Panc1 (cell line): ENCODE measurements around the gene PHF24. TPM values are rescaled to one million over a fixed set of nuclear protein-coding genes. Genes with fewer than 3 reads are reported as not detected.

Experiments used
- ATAC-seq: fragments of 200-7000 bp; cut with Tn5 transposase; 2 replicates; pipeline ENCODE4 v1.9.1; 2020; ENCODE audit warnings: mild to moderate bottlenecking, moderate library complexity
- BruUV-seq: library from RNA; stranded (reverse); fragments of 400-500 nt; replicated peaks from 2 replicates; lab custom pipeline; 2021; lab: Mats Ljungman, UMichigan
- CTCF ChIA-PET: fragments of 300-600 bp; sonication (Branson Sonifier 250); formaldehyde crosslinking; loops from one replicate; lab custom pipeline; 2022; ENCODE audit warnings: antibody characterized with exemption; lab: Charles Lee
- POLR2A ChIA-PET: fragments of 300-600 bp; sonication (Branson Sonifier 250); formaldehyde crosslinking; loops from one replicate; lab custom pipeline; 2022; ENCODE audit warnings: antibody characterized with exemption; lab: Charles Lee
- DNase-seq: peaks from one replicate; pipeline ENCODE4 v3.0.0-alpha.2; 2010; ENCODE audit warnings: low read depth, low spot score
- H3K27ac ChIP-seq: 2 replicates; pipeline ENCODE4 v1.5.1; 2011; ENCODE audit warnings: mild to moderate bottlenecking, low read length, inconsistent platforms
- H3K27me3 ChIP-seq: fragments of 200-500 bp; sonication (Bioruptor generic); 2 replicates; pipeline ENCODE4 v1.6.0; 2014; ENCODE audit warnings: low read length, inconsistent platforms; ENCODE audit not compliant: control insufficient read depth, insufficient read depth
- H3K36me3 ChIP-seq: fragments of 200-500 bp; sonication (Bioruptor generic); 2 replicates; pipeline ENCODE4 v1.5.1; 2014; ENCODE audit warnings: inconsistent platforms, mild to moderate bottlenecking, low read length, moderate library complexity; ENCODE audit not compliant: control insufficient read depth, insufficient read depth
- H3K4me1 ChIP-seq: 2 replicates; pipeline ENCODE4 v1.5.1; 2011; ENCODE audit warnings: inconsistent platforms, mild to moderate bottlenecking, low read length, moderate library complexity; ENCODE audit not compliant: control insufficient read depth, insufficient read depth
- H3K4me3 ChIP-seq, 2 experiments: 2 replicates each; pipeline ENCODE4 v1.5.1; 2011 to 2012; ENCODE audit warnings: low read depth in 2 of 2, low read length in 2 of 2, mild to moderate bottlenecking in 2 of 2, inconsistent platforms in 1 of 2, moderate library complexity in 1 of 2
- H3K9me3 ChIP-seq: fragments of 200-500 bp; sonication (Bioruptor generic); 2 replicates; pipeline ENCODE4 v1.5.1; 2014; ENCODE audit warnings: low read depth, mild to moderate bottlenecking, inconsistent platforms, low read length, moderate library complexity; ENCODE audit not compliant: control insufficient read depth, insufficient read depth
- POLR2AphosphoS5 ChIP-seq: IDR thresholded peaks from 2 replicates; pipeline ENCODE4 v1.6.1; 2012; ENCODE audit warnings: mild to moderate bottlenecking, low read depth, low read length, moderate library complexity
- SIN3A ChIP-seq: IDR thresholded peaks from 2 replicates; pipeline ENCODE4 v1.6.1; 2012; ENCODE audit warnings: low read depth, mild to moderate bottlenecking, low read length, moderate library complexity, borderline replicate concordance; ENCODE audit not compliant: insufficient read depth
- TCF7L2 ChIP-seq: IDR thresholded peaks from 2 replicates; pipeline ENCODE4 v1.6.1; 2011; ENCODE audit warnings: mild to moderate bottlenecking, low read depth, low read length, inconsistent platforms
- in situ Hi-C: cut with HindIII; loops from 2 replicates; pipeline ENCODE4 v1.10.0; 2016; ENCODE audit warnings: low sequenced_read_pairs, low pct_unique_long_range_greater_than_20kb
- intact Hi-C: fragments of 100-400 bp; cut with micrococcal nuclease; formaldehyde crosslinking; loops from one replicate; pipeline ENCODE4 v1.10.0; 2022; ENCODE audit not compliant: unreplicated experiment
- total RNA-seq: library from RNA; stranded (reverse); gene quantifications from one replicate; pipeline ENCODE4 v1.2.1, GENCODE V29; 2021; ENCODE audit not compliant: unreplicated experiment
- TF ChIP-seq, protein P1 (sequence below): fragments of 450-650 bp; IDR thresholded peaks from 2 replicates; pipeline ENCODE4 v1.5.1; 2017; ENCODE audit warnings: mild to moderate bottlenecking
- TF ChIP-seq, protein P2 (sequence below), 2 experiments: IDR thresholded peaks; 2 replicates each; pipeline ENCODE4 v1.6.1; 2011 to 2012; ENCODE audit warnings: low read depth in 2 of 2, control low read depth in 1 of 2, low read length in 1 of 2, mild to moderate bottlenecking in 1 of 2, moderate library complexity in 1 of 2; ENCODE audit not compliant: insufficient read depth in 1 of 2

PHF24 gene
- total RNA-seq, 1 experiment from 2014 or later = 0.08 TPM

DNA sequence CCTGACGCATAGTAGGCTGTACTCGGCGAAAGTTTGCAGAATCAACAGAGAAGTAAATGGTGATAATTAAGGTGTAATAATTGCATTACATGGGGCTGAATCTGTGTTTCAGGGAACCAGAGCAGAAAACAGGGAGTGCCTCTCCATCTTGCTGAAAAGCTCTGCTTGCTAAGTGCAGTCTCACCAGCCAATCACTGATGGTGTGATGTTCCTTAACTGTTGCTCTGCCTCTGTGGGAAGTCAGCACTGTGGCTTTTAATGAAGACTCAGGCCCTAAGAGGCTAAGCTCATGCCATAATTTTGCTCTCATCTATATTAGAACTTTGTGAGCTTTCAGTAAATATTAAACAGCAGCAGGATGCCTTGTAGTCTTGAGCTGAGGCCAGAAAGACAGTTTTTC lies 4.5 kb downstream of the PHF24 start:
- ATAC-seq (no peak), DNase-seq (no peak)
- no peaks in the 10 kb centered on the region for H3K36me3 ChIP-seq
- TF ChIP-seq POLR2AphosphoS5 (no peak), TCF7L2 (no peak), SIN3A (no peak)
- TF ChIP-seq, protein P1, sequence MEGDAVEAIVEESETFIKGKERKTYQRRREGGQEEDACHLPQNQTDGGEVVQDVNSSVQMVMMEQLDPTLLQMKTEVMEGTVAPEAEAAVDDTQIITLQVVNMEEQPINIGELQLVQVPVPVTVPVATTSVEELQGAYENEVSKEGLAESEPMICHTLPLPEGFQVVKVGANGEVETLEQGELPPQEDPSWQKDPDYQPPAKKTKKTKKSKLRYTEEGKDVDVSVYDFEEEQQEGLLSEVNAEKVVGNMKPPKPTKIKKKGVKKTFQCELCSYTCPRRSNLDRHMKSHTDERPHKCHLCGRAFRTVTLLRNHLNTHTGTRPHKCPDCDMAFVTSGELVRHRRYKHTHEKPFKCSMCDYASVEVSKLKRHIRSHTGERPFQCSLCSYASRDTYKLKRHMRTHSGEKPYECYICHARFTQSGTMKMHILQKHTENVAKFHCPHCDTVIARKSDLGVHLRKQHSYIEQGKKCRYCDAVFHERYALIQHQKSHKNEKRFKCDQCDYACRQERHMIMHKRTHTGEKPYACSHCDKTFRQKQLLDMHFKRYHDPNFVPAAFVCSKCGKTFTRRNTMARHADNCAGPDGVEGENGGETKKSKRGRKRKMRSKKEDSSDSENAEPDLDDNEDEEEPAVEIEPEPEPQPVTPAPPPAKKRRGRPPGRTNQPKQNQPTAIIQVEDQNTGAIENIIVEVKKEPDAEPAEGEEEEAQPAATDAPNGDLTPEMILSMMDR = no peak
- TF ChIP-seq, protein P2, sequence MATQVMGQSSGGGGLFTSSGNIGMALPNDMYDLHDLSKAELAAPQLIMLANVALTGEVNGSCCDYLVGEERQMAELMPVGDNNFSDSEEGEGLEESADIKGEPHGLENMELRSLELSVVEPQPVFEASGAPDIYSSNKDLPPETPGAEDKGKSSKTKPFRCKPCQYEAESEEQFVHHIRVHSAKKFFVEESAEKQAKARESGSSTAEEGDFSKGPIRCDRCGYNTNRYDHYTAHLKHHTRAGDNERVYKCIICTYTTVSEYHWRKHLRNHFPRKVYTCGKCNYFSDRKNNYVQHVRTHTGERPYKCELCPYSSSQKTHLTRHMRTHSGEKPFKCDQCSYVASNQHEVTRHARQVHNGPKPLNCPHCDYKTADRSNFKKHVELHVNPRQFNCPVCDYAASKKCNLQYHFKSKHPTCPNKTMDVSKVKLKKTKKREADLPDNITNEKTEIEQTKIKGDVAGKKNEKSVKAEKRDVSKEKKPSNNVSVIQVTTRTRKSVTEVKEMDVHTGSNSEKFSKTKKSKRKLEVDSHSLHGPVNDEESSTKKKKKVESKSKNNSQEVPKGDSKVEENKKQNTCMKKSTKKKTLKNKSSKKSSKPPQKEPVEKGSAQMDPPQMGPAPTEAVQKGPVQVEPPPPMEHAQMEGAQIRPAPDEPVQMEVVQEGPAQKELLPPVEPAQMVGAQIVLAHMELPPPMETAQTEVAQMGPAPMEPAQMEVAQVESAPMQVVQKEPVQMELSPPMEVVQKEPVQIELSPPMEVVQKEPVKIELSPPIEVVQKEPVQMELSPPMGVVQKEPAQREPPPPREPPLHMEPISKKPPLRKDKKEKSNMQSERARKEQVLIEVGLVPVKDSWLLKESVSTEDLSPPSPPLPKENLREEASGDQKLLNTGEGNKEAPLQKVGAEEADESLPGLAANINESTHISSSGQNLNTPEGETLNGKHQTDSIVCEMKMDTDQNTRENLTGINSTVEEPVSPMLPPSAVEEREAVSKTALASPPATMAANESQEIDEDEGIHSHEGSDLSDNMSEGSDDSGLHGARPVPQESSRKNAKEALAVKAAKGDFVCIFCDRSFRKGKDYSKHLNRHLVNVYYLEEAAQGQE (IDR thresholded peaks at IDR 0.05; ENCODE audit: insufficient read depth in 1 of 2, low read depth in 2 of 2, low read length in 1 of 2) = no peak
- H3K27ac ChIP-seq = no peak overlapping the region
- intact Hi-C loops = no loop called here
- in situ Hi-C loops = no loop called here
- no TSS peak for BruUV-seq
- ChIA-PET CTCF (interaction anchor here (1.4 kb wide), 1 partner anchor 63 kb away, joined by 4 read pairs; no protein-coding TSS in a partner anchor), POLR2A (no interaction called here)
- H3K27me3 ChIP-seq = peaks cover 71% of the 10 kb centered on the region
- H3K4me1 ChIP-seq = peaks cover 8% of the 10 kb centered on the region; the same call in 1 of the 2 replicates
- H3K9me3 ChIP-seq = no peaks in the 10 kb centered on the region
- H3K4me3 ChIP-seq = no peak overlapping the region

DNA sequence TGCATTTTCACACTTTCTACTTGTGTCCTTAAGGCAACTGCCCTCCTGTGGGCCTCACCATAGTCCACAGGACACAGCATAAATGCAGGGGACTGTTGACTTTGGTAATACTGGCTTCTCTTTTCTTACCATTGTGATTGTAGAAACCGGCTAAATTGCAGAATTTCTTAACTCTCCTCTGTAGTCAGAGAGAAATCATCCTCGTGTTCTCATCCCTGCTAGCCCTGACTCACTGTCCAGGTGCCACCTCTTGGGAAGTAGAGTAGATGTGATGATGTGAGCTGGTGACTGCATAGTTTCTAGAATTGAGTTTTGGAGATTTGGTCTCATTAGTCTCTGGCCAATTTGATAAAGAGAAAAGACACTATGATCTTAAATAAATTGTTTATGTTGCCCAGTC lies 5.5 kb downstream of the PHF24 start:
- Histone ChIP-seq H3K9me3 (no peaks in the 10 kb centered on the region), H3K27ac (no peak overlapping the region), H3K36me3 (no peaks in the 10 kb centered on the region), H3K4me3 (no peak overlapping the region), H3K27me3 (peaks cover 79% of the 10 kb centered on the region), H3K4me1 (peaks cover 8% of the 10 kb centered on the region; the same call in 1 of the 2 replicates)
- ATAC-seq (no peak), DNase-seq (no peak)
- intact Hi-C loops = no loop called here
- ChIA-PET POLR2A (no interaction called here), CTCF (no interaction called here)
- in situ Hi-C loops = no loop called here
- no peak for TF ChIP-seq POLR2AphosphoS5
- no peak for TF ChIP-seq SIN3A
- TF ChIP-seq, protein P2 (IDR thresholded peaks at IDR 0.05; ENCODE audit: insufficient read depth in 1 of 2, low read depth in 2 of 2, low read length in 1 of 2) = no peak
- TF ChIP-seq TCF7L2 = no peak
- TF ChIP-seq, protein P1 = no peak
- BruUV-seq = no TSS peak
